ENCODE measurements around the gene SAMSN1. TPM values are rescaled to one million over a fixed set of nuclear protein-coding genes. Genes with fewer than 3 reads are reported as not detected.

The SAMSN1 gene
- total and polyA plus RNA-seq, 2 of the 8 experiments (the other 6 are each of a cell fraction or from before 2014, with no cell fraction given): 0.50 to 3.0 TPM

DNA sequence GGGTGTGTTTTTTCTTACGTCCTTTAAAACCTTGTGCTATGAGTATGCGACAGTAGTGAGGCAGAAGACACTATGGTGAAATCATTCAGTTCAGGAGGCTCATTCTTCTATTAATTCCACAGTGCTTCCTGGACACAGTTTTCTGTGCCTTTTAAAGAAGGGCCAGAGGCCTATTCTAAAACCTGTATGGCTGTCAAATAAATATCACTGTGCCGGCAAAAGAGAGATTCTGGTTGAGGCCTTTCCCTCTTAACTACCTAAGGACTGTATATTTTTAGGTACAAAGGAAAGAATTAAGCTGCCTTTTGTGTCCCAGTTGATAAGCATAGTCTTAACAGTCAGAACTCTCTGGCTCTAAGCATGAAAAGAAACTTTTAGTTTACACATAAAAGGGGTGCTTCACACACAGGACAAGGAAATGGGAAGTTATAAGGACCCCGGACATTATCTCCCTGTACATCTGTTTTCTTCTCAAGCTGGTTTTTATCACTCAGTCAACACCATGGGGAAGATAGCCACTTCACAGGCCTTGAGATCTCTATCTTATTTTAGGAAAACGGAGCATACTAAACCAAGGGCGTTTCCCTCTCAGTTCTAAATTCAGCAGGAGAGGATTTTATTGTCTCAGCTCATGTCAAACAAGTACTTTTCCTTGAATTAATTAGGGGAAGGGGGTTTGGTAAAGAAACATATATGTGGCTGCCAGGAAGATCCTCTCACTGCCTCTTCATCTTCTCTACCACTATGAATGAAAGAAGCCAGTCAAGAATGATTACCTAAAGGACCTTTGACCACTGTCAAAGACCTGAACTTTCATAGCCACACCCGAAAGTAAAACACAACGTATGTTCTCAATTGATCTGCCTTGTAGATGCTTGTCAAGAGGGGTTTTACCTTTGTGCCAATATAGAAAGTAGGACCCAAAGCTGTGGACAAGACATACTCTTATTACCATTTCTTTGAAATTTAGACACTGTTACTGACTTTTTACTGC is 91.8 kb downstream of the SAMSN1 start:
- Histone ChIP-seq H3K4ac (replicated peaks; ENCODE audit: insufficient read length, low read depth, low read length) (no peak overlapping the region), H2BK12ac (ENCODE audit: low read depth, low read length) (no peak overlapping the region), H3K36me3 (ENCODE audit: control insufficient read depth in 2 of 4, insufficient read depth in 4 of 4, low read length in 3 of 4) (no peaks in the 10 kb centered on the region), H4K91ac (replicated peaks; ENCODE audit: insufficient read length, low read length) (no peak overlapping the region), H3K56ac (replicated peaks; ENCODE audit: insufficient read length, low read depth, low read length) (no peak overlapping the region), H2BK20ac (ENCODE audit: low read length) (no peak overlapping the region), H3K79me1 (ENCODE audit: low read depth, low read length) (no peaks in the 10 kb centered on the region), H3K23ac (ENCODE audit: insufficient read length) (no peak overlapping the region), H3K9ac (replicated peaks in 1 of 4; ENCODE audit: extremely low read depth in 1 of 4, low read depth in 3 of 4, low read length in 3 of 4) (peak overlapping the region in 1 of 4 experiments; percentile 8; a peak in 1 of 7 replicates), H3K4me3 (ENCODE audit: extremely low read depth in 1 of 4, insufficient read depth in 2 of 4, low read depth in 3 of 4, low read length in 4 of 4) (no peak overlapping the region), H4K8ac (ENCODE audit: extremely low read depth, insufficient read depth, low read length) (no peak overlapping the region), H3K4me2 (ENCODE audit: insufficient read depth in 1 of 2, low read depth in 2 of 2, low read length in 2 of 2) (no peak overlapping the region), H3K27me3 (replicated peaks in 1 of 4; ENCODE audit: control insufficient read depth in 3 of 4, extremely low read depth in 1 of 4, insufficient read depth in 3 of 4, low read length in 3 of 4) (no peaks in the 10 kb centered on the region), H3K9me3 (ENCODE audit: insufficient read depth in 2 of 2, low read depth in 1 of 2, low read length in 1 of 2) (no peaks in the 10 kb centered on the region), H3K23me2 (ENCODE audit: low read depth, low read length) (no peaks in the 10 kb centered on the region), H3K79me2 (ENCODE audit: control insufficient read depth in 1 of 2, insufficient read depth in 2 of 2, low read length in 2 of 2) (no peaks in the 10 kb centered on the region), H2BK120ac (replicated peaks; ENCODE audit: low read depth, low read length) (no peak overlapping the region), H3K27ac (ENCODE audit: low read depth, low read length) (no peak overlapping the region), H2BK15ac (ENCODE audit: low read length) (no peak overlapping the region), H3K18ac (ENCODE audit: extremely low read depth, low read length) (no peak overlapping the region), H2AFZ (ENCODE audit: low read length) (no peak overlapping the region), H3K4me1 (replicated peaks in 1 of 4; ENCODE audit: control insufficient read depth in 3 of 4, insufficient read depth in 4 of 4, low read length in 3 of 4) (no peaks in the 10 kb centered on the region), H4K5ac (ENCODE audit: insufficient read length, low read depth, low read length) (no peak overlapping the region), H3K14ac (ENCODE audit: insufficient read length) (no peak overlapping the region), H4K20me1 (replicated peaks in 1 of 2; ENCODE audit: control insufficient read depth in 1 of 2, insufficient read depth in 2 of 2, low read length in 2 of 2) (no peaks in the 10 kb centered on the region), H2BK5ac (ENCODE audit: low read depth, low read length) (no peak overlapping the region), H2AK5ac (ENCODE audit: low read depth, low read length) (no peak overlapping the region)
- DNase-seq (ENCODE audit: low read depth in 1 of 2, low spot score in 2 of 2) (no peak), FAIRE-seq (no peak)
- 85% methylated on average over 8 of the region's 8 CpGs; no CpG with 5 or more reads in 1 of the 2 experiments for WGBS, 2 experiments (ENCODE audit: extremely low coverage in 1 of 2, insufficient coverage in 1 of 2, insufficient read length in 1 of 2, insufficient replicate concordance in 2 of 2, low coverage in 1 of 2, low lambda C conversion rate in 2 of 2, missing lambda C conversion rate in 1 of 2)
- ChIA-PET CTCF (ENCODE audit: partially characterized antibody) (interaction anchor here (0.8 to 1.8 kb wide), 2 partner anchors 284 to 312 kb away, joined by 4 to 5 read pairs; no protein-coding TSS in a partner anchor), POLR2A (ENCODE audit: partially characterized antibody) (no interaction called here)
- TF ChIP-seq TAF7 (optimal IDR thresholded peaks at IDR 0.05; ENCODE audit: borderline replicate concordance, low read depth, low read length) (no peak), ZNF274 (IDR thresholded peaks at IDR 0.05; ENCODE audit: borderline replicate concordance, extremely low read depth, low read length) (no peak), CBX8 (IDR thresholded peaks at IDR 0.05; ENCODE audit: borderline replicate concordance, low read depth, low read length) (no peak), KDM4A (IDR thresholded peaks at IDR 0.05; ENCODE audit: low read depth, low read length, severe bottlenecking) (no peak), BRCA1 (IDR thresholded peaks at IDR 0.05; ENCODE audit: low read depth, low read length) (no peak)

All from H1 (cell line).